GM18867 (cell line): ENCODE measurements around the gene SPOUT1.

Experiments used
- ATAC-seq: cut with Tn5 transposase; IDR thresholded peaks from one replicate; pipeline ENCODE4 v1.9.1; 2021; ENCODE audit warnings: mild to moderate bottlenecking, moderate library complexity; ENCODE audit not compliant: unreplicated experiment

Gene SPOUT1

DNA sequence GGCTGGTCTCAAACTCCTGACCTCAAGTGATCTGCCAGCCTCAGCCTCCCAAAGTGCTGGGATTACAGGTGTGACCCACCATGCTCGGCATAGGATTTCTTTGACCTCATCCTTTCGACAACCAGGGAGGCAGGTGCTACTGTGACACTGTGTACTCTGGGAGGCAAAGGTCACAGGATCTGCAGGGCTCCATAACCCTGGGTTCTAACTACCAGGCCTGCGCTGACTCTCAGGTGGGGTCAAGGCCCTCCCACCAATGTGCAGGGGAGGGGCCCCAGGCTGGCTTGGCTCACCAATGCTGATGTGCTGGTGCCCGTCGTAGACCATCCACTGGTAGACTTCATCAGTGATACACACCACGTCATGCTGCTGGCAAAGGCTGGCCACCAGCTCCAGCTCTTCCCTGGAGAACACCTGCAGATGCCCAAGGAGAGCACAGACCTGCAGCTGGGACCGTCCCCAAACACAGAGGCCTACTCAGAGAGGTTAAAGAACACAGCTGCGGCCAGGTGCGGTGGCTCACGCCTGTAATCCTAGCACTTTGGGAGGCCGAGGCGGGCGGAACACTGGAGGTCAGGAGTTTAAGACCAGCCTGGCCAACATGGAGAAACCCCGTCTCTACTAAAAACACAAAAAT lies 7.0 kb upstream of the SPOUT1 start:
- no peak for ATAC-seq

DNA sequence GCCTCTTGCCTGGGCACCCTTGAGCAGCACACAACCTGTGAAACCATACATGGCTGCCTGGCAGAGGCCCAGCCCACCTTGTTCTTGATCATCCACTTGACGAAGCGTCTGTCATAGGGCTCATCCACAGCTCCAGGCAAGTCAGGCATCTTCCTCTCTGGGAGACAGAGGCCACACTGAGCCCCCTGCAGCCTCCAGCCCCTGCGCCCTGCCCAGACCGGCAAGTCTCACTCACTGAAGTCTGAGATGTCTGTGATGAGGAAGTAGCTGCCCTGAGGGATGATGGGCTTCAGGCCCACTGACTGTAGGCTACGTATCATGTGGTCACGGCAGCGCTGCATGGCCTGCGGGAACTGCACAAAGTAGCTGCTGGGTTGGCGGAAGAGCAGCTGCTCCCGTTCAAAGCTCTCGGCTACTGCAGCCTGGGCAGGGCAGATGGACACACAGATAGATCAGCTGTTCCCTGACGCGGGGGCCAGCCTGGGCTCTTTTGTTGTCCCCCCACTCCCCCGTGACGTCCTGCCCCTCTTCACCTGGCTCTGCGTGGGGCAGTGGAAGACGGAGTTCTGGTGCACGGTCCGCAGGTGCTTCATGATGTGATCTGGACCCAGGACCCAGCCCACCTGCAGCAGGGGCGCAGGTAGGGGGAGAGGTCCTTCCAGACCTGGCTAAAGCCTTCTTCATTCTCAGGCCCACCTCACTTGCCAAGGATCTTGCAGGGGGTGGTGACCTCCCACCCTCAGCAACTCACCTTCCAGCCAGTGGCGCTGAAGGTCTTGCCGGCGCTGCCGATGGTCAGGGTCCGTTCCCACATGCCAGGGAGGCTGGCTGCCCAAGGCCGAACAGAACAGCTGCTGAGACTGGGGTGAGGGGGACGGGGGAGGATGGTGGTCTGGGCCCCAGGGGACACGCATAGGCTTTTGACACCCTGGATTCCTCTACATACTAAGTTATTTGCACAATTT lies 5.9 kb upstream of the SPOUT1 start:
- ATAC-seq = no peak

DNA sequence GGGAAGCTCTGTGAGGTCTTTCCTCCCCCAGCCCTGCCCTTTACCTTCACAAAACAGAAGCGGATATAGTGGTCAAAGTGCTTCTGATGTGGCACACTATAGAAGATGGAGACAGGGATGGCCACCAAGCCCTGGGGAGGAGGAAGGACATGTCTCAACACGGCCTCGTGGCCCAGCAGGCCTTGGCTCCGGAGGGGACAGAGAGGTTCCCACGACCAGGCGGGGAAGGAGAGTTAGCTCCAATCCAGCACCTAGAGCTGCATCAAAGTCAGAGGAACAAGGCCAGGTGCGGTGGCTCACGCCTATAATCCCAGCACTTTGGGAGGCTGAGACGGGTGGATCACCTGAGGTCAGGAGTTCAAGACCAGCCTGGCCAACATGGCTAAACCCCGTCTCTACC lies 4.1 kb upstream of the SPOUT1 start:
- ATAC-seq = no peak

DNA sequence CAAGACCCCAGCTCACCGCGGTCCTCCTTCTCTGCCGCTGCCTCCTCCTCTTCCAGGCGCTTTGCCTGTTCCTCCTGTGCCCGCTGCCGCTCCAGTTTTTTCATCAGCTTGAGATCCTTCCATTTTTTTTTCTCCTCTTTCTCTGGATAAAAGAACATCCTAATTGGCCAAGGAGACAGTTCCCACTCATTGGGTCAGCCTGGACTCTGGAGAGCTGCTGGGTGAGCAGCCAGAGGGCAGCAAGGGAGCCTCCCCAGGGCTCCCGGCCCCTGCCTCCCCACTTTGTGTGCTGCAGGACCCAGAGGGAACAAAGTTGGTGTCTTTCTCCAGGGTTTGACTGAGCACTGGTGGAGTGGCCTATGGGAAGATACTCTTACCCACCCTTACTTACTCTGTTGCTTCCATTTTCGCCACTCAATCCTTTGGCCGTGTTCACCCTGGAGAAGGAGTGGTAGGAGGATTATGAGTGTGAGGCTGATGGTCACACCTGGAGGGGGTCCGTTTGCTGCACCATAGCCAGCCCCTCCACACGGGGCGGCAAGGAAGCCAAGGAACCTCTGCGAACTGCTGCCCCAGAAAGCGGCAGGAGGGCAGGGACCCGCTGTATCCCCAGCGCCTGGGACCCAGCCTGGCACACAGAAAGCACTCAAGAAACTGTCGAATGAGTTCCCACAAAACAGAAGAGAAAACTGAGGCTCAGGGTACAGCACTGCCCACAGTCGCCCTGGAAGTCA lies 708 bp downstream of the SPOUT1 start:
- no peak for ATAC-seq

DNA sequence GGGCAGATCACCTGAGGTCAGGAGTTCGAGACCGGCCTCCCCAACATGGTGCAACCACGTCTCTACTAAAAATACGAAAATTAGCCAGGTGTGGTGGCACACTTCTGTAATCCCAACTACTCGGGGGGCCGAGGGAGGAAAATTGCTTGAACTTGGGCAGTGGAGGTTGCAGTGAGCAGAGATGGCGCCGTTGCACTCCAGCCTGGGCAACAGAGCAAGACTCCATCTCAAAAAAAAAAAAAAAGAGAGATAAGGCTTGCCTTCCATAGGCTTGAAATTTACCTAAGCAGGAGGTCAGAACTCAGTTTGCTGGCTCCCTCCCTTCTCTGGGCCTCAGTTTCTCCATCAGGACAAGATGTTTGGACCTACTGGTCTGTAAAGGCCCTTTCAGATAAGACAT lies 1.3 kb downstream of the SPOUT1 start:
- ATAC-seq = no peak

DNA sequence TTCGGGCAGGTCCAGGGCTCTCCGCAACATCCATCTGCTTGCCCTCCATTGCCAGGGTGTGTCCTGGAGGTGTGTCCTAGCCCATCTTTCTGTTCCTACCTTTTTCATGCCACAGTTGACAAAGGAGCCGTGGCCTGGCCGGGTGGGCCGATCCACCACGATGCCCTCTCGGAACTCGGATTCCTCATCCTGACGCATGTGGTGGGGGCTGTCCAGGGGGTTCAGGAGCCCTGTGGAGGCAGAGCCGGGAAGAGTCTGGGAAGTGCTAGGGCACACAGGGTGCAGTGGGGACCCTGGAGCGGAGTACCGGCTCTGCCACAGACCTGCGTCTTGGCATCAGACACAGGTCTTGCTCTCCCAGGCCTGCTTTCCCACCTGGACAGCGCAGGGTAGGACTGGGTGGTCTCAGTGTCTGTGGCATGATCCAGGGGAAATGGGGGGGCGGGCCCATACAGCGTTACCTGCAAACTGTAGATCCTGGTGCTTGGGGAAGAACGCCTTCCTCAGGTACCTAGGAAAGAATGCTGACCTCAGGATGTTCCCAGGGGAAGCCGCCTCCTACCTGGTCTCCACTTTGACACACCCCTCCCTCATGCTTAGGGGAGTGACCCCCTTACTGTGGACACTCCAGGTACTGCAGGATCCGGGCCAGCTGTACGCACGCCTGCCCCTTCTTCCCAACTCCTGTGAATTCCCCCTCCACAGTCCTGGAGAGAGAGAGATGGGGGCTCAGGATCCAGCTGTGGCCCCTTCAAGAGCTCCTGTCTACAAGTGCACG lies 3.5 kb downstream of the SPOUT1 start:
- ATAC-seq = no peak

DNA sequence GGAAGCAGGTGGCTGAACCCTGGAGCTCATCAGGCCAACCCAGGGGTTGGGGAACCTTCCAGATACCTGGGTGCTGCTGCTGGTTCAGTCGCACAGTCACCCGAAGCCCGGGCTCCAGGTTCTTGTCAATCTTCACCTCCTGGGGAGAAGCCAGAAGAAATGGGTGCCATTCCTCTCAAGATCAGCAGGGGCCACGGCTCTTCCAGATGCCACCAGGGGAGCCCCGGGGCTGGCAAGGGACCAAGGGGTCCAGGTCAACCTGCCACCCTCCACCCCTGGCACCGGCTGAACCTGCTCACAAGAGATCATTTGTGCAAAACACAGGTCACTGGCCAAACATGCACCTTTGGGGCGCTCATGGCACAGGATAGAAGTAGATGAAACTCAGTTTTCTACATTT lies 4.7 kb downstream of the SPOUT1 start:
- no peak for ATAC-seq

DNA sequence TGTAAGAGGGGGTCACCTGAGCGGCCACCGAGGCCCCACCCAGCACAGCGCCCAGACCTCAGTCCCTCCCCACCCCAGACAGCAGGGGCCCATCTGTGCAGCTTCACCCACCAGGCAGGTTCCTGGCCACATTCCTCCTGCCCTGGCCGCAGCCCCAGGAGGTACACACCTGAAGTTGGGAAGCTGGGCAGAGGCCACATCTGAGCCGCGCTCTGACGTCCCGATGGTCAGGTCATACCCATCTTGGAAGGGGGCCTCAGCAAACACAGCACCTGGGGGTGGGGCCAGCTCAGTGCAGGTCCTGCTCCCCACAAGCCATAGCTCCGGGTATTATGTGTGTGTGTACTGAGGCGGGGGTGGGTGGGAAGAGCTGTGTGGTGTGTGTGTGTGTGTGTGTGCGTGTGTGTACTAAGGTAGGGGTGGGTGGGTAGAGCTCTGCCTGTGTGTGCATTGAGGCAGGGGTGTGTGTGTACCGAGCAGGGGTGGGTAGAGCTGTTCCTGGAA lies 5.6 kb downstream of the SPOUT1 start:
- ATAC-seq = no peak

DNA sequence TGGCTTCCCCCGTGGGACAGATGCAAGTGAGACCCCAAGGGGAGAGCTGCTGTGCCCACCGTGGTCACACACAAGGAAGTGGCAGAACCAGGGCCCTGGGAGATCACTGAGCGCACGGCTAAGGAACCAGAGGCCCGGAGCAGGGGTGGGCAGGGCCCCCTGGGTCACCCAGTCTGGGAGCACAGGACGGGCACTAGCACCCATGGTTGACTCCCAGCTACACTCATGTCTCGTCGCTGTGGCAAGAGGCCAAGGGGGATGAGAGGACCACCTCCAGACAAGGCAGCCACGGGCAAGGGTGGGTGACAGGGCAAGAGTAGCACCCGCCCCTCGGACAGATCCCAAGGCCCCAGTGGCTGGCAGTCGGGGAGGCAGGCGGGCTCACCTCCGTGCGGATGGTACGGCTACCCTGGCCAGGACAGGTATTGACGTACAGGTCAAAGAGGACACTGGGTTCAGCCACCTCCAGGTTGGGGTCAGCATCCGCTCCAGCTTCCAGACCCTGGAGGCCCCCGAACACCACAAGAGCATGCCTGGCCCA lies 6.2 kb downstream of the SPOUT1 start:
- ATAC-seq = no peak

DNA sequence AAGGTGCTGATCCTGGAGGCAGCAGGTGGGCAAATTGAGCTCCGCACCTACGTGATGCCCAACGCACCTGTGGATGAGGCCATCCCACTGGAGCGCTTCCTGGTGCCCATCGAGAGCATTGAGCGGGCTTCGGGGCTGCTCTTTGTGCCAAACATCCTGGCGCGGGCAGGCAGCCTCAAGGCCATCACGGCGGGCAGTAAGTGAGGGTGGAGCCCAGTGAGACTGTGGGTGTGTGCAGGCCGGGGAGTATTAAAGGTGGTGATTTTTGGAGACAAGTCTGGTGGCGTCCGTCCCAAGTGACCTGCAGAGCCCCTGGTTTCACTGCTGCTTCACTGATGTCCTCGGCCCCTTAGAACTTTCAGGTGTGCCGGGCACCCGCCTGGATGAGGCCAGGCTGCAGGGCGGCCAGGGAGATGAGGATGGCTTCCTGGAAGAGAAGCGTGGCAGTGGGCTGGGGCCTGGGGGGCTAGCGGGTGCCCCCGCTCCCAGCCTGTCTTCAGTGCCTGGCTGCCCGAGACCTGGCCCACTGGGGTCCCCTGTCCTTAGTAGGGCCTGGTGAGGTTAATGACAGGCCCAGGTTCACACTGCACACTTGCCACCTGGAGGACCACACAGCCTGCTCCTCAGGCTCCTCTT lies 7.1 kb downstream of the SPOUT1 start:
- no peak for ATAC-seq

DNA sequence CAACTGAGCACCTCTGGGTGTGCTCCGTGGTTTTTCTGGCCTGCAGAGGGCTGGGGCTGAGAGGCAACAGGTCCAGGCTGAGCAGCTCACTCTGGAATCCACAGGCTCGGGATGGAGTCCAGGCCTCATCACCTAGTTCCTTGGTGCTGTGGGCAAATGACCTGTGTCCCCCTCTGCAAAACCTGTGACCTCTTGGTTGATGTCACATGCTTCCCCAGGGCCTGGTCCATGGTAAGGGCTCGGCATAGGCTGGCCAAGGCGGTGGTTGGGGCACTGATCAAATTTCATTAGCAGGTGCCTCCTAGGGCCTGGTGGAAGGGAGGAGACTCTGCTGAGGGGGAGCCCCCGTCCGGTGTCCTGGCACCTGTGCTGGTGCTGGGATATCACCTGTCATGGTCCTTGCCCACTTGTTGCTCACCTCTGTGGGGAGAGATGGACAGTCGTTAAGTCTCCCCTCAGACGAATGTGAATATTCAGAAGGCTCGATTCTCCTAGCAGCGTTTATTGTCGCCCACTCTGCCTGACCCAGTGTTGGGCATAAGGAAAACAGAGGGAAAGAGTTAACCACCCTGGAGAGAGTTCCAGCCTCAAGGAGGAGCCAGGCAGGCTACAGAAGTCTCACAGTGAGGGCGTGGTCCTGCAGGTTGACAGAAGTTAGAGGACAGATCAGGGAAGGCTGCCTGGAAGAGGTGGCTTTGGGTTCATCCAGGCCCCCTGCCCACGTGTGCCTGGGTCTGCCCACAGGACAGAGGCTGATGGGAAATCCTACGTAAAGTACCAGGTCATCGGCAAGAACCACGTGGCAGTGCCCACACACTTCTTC lies 7.8 kb downstream of the SPOUT1 start:
- ATAC-seq = no peak

DNA sequence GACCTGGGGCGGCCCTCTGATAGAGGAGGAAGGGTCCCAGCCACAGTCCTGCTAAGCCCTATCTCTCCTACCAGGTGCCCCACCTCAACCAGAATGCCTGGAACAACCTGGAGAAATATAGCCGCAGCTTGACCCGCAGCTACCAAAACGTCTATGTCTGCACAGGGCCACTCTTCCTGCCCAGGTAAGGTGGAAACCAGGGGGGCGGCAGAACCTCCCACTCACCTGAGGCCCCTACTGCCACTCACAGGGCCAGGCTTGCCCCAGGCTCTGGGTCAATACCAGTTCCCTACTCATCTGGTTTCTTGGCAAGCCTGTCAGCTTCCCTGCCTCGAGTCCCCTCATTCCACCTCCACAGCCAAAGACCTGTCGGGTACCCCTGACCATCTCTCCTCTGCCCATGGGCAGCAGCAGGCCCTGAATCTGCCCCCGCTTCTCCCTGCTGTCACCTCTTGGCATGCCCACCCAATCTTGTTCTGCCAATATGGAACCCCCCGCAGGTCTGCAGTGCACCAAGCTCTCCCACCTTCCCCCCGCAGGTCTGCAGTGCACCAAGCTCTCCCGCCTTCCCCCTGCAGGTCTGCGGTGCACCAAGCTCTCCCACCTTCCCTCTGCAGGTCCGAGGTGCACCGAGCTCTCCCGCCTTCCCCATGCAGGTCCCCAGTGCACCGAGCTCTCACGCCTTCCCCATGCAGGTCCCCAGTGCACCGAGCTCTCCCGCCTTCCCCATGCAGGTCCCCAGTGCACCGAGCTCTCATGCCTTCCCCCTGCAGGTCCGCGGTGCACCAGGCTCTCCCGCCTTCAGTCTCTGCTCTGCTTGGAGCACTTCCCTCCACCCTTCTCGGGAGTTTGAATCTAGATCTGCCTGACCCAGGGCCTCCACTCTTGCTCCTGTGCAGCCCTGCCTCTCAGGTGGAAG lies 8.7 kb downstream of the SPOUT1 start:
- ATAC-seq = no peak

DNA sequence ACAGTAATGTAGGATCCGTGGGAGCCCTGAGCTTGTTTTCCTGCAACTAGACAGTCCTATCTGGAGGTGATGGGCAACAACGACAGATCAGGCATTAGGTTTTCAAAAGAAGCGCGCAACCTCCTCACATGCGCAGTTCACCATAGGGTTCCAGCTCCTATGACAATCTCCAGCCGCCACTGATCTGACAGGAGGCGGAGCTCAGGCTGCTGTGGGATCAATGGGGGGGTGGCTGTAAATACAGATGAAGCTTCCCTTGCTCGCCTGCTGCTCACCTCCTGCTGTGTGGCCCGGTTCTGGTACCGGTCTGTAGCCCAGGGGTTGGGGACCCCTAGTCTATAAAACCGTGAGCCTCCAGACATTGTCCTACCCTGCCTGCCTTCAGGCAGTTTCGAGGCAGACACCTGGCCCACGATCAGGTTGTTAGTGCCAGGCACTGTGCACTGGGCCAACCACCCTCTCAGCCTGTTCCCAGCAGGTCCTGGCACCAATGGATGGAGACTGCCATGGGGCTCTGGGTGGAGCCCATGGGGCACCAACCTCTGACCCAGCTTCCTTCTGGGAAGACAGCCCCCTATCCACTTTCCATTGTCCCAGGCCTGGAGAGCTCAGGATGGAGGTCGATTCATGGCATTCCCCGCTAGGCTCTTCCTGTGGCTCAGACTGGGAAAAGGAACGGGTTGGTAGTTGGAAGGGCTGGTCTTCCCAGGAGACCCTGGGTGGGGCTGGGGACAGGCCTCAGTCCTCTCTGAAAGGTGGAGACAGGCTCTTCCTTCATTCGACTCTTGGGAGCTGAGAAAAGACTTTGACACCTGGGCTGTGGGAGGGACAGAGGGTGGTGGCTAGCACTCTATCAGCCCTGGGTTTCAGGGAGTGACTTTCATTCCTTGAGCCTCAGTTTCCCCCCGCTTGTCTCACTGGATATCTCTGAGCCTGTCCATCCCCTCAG lies 9.6 kb downstream of the SPOUT1 start:
- no peak for ATAC-seq

DNA sequence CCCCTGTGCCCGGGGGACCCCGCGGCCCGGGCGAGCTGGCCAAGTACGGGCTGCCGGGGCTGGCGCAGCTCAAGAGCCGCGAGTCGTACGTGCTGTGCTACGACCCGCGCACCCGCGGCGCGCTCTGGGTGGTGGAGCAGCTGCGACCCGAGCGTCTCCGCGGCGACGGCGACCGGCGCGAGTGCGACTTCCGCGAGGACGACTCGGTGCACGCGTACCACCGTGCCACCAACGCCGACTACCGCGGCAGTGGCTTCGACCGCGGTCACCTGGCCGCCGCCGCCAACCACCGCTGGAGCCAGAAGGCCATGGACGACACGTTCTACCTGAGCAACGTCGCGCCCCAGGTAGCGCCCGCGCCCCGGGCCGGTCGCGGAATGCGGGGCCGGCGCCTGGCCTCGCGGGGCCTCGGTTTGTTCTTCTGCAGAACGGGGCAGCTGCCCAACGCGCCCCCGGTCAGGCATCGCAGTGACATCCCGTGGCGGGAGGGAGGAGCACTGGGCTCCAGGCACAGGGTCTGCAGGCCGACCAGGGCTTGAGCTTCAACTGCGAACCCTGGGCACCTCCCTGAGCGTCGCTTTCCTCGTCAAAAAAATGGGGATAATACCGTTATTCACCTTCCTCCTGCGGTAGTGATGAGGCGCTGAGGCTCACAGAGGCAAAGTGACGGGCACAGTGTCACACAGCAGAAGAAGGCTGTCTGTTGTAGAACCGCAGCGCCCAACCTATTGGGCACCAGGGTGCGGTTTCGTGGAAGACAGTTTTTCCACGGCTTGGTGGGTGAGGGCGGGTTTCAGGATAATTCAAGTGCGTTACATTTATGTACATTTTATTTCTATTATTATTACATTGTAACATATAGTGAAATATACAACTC lies 10.5 kb downstream of the SPOUT1 start:
- no peak for ATAC-seq

DNA sequence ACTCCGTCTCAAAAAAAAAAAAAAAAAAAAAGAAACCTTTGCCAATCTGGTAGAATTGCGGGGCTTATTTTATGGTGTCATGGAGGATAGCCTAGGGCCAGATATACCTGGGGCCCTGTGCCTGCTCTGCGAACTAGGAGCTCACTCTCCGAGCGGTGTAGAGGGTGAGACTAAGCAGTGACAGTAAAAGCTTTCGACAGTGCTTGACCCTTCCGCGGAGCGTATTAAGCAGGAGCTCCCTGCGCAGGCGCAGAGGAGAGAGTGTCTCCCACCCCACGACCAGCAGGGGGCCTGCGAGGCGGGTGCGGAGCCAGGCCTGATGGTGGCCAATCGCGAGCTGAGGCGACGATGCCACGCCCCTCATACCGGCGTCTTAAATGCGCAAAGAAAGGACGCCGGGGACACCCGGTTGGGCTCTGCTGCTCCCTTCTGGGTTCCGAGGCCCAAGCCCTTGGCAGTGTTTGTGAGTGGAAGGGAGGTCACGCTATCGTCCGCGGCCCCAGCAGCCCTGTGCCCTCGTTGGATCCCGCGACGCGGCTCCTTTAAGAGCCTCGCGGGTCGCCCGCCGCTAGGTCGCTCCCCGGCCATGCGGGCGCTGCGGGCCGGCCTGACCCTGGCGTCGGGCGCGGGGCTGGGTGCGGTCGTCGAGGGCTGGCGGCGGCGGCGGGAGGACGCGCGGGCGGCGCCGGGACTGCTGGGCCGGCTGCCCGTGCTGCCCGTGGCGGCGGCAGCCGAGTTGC lies 11.3 kb downstream of the SPOUT1 start, which contains the start of gene ENDOG:
ENDOG (plus strand) TSS at position 402 of the 740 bp plus-strand sequence; CDS start at position 587, 185 bp downstream.
- peak; percentile 87 for ATAC-seq
